ENCODE results near the gene PTPN4. TPM values are rescaled to one million over a fixed set of nuclear protein-coding genes. Genes with fewer than 3 reads are reported as not detected.

Gene PTPN4
- total RNA-seq (10 to 100 TPM; 21.7 to 42.9 (median 23.4) TPM), polyA plus RNA-seq (1 to 10 TPM; 1.8 to 7.2 (median 2.8) TPM)

- peaks cover 2 to 40% (median 19%) of the 10 kb centered on the region in 4 donors for H3K4me1 ChIP-seq
- no peaks in the 10 kb centered on the region for H3K36me3 ChIP-seq
- no peaks in the 10 kb centered on the region for H3K27me3 ChIP-seq
- WGBS, 2 donors, result 0% methylated on average over 59 of the region's 59 CpGs
- peak; percentile 78 to 95 (median 89) for TF ChIP-seq POLR2AphosphoS5 (IDR thresholded peaks at IDR 0.05)
- TF ChIP-seq POLR2A (IDR thresholded peaks at IDR 0.05), result peak; percentile 57 to 60
- TF ChIP-seq EP300 (IDR thresholded peaks at IDR 0.05), result peak in 1 of 4 donors; percentile 18
- no peak for TF ChIP-seq CTCF (IDR thresholded peaks at IDR 0.05)
- intact Hi-C loops (cut with DNase I), result loop anchor here (2.0 to 5.0 kb wide), 3 partner anchors 57 to 463 kb away; partner anchors contain the start of genes EPB41L5 and TMEM185B
- no peaks in the 10 kb centered on the region for H3K9me3 ChIP-seq
- H3K4me3 ChIP-seq, result peak within 1 kb of the TSS; percentile 65 to 85 (median 77)
- peak within 1 kb of the TSS; percentile 92 to 95 (median 92) for H3K27ac ChIP-seq
- DNase-seq, result peak; percentile 98
These were observed at the start of gene PTPN4 for GRCh38 chr2:119759451-119760236. Gene PTPN4 (plus strand): TSS chr2:119759922. CDS start chr2:119809854, 49,932 bp downstream.

- no peaks in the 10 kb centered on the region for H3K36me3 ChIP-seq
- intact Hi-C loops (cut with DNase I), result no loop called here
- DNase-seq, result no peak
- no peaks in the 10 kb centered on the region for H3K9me3 ChIP-seq
- H3K4me3 ChIP-seq, result no peak overlapping the region
- no peak overlapping the region for H3K27ac ChIP-seq
- H3K4me1 ChIP-seq, result peaks cover 0 to 19% (median 6%) of the 10 kb centered on the region in 4 donors
- 90 to 92% methylated on average over 8 of the region's 8 CpGs for WGBS, 2 donors
- no peaks in the 10 kb centered on the region for H3K27me3 ChIP-seq
- TF ChIP-seq POLR2A (IDR thresholded peaks at IDR 0.05), result no peak
- no peak for TF ChIP-seq EP300 (IDR thresholded peaks at IDR 0.05)
- no peak for TF ChIP-seq CTCF (IDR thresholded peaks at IDR 0.05)
- TF ChIP-seq POLR2AphosphoS5 (IDR thresholded peaks at IDR 0.05), result no peak
These were observed 49.4 kb upstream of the PTPN4 start for GRCh38 chr2:119710281-119710680.

GRCh38 chr2:119711352-119711751 is 48.4 kb upstream of the PTPN4 start:
- H3K9me3 ChIP-seq, result no peaks in the 10 kb centered on the region
- 89 to 95% methylated on average over 9 of the region's 9 CpGs for WGBS, 2 donors
- H3K36me3 ChIP-seq, result no peaks in the 10 kb centered on the region
- DNase-seq, result no peak
- H3K27me3 ChIP-seq, result no peaks in the 10 kb centered on the region
- H3K4me1 ChIP-seq, result peaks cover 0 to 19% (median 6%) of the 10 kb centered on the region in 4 donors
- TF ChIP-seq POLR2A (IDR thresholded peaks at IDR 0.05) (no peak), CTCF (IDR thresholded peaks at IDR 0.05) (no peak), POLR2AphosphoS5 (IDR thresholded peaks at IDR 0.05) (no peak), EP300 (IDR thresholded peaks at IDR 0.05) (no peak)
- H3K27ac ChIP-seq, result no peak overlapping the region
- no peak overlapping the region for H3K4me3 ChIP-seq
- intact Hi-C loops (cut with DNase I), result no loop called here

GRCh38 chr2:119712571-119712970 is 47.2 kb upstream of the PTPN4 start:
- 89 to 90% methylated on average over 3 of the region's 3 CpGs for WGBS, 2 donors
- intact Hi-C loops (cut with DNase I), result no loop called here
- no peaks in the 10 kb centered on the region for H3K36me3 ChIP-seq

More at GRCh38 chr2:119712571-119712970, 47.2 kb upstream of the PTPN4 start:
- Histone ChIP-seq H3K4me1 (peaks cover 0 to 19% (median 6%) of the 10 kb centered on the region in 4 donors), H3K4me3 (no peak overlapping the region), H3K9me3 (no peaks in the 10 kb centered on the region), H3K27ac (peak overlapping the region in 2 of 4 donors; percentile 32 to 64), H3K27me3 (no peaks in the 10 kb centered on the region)
- TF ChIP-seq POLR2A (IDR thresholded peaks at IDR 0.05) (no peak), POLR2AphosphoS5 (IDR thresholded peaks at IDR 0.05) (peak in 3 of 4 donors; percentile 33 to 77 (median 55)), EP300 (IDR thresholded peaks at IDR 0.05) (peak in 1 of 4 donors; percentile 75), CTCF (IDR thresholded peaks at IDR 0.05) (no peak)
- DNase-seq, result no peak
